Measurements from ENCODE around the gene TMPRSS3. TPM values are rescaled to one million over a fixed set of nuclear protein-coding genes. Genes with fewer than 3 reads are reported as not detected.

Gene TMPRSS3
- total and polyA plus RNA-seq, 2 donors (not counting 1 experiment from before 2014, with no cell fraction given): 0.10 to 0.12 TPM

DNA sequence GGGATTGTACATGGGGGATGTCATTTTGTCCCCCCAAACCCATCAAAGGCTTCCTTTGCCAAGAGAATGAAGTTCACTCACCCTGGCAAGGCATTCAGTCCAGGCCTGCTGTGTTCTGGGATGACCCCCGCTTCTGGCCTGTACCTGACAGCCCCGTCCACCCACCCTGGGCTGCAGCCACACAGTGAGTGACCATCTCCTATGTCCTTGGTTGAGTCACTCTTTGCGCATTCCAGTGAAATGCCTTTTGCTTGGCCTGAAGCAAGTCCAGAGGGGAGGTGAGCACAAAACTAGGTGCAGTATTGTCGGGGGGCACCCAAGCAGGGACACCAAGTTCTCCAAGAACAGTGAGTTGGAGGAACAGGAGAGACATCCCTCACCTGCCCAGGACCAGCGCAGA is 10.2 kb downstream of the TMPRSS3 start:
- Histone ChIP-seq H4K20me1 (ENCODE audit: control insufficient read depth, insufficient read depth, low read length, poor library complexity, severe bottlenecking) (no peaks in the 10 kb centered on the region), H3K9me3 (ENCODE audit: control extremely low read depth in 1 of 3, control insufficient read depth in 2 of 3, insufficient read depth in 1 of 3, low read length in 2 of 3) (peaks cover 2 to 40% (median 19%) of the 10 kb centered on the region in 3 donors), H3K9ac (ENCODE audit: low read length) (no peak overlapping the region), H3K79me2 (ENCODE audit: control insufficient read depth, insufficient read depth, low read length) (no peaks in the 10 kb centered on the region), H3K4me2 (replicated peaks; ENCODE audit: low read depth, low read length, poor library complexity, severe bottlenecking) (no peak overlapping the region), H3K36me3 (replicated peaks in 1 of 2; ENCODE audit: control extremely low read depth in 1 of 2, control insufficient read depth in 1 of 2, extremely low read depth in 1 of 2, insufficient read depth in 2 of 2, low read length in 1 of 2) (no peaks in the 10 kb centered on the region), H3K27ac (ENCODE audit: low read length in 2 of 2) (no peak overlapping the region), H3K4me3 (ENCODE audit: control extremely low read depth in 1 of 5, extremely low read depth in 1 of 5, insufficient read depth in 1 of 5, low read depth in 2 of 5, low read length in 4 of 5) (no peak overlapping the region), H3K27me3 (replicated peaks in 1 of 4; ENCODE audit: control extremely low read depth in 1 of 4, control insufficient read depth in 3 of 4, insufficient read depth in 4 of 4, low read length in 3 of 4) (peaks cover 0 to 4% (median 0%) of the 10 kb centered on the region in 4 experiments), H2AFZ (ENCODE audit: insufficient read depth, low read depth, low read length, poor library complexity, severe bottlenecking) (no peak overlapping the region), H3K4me1 (ENCODE audit: control insufficient read depth in 2 of 2, insufficient read depth in 2 of 2, low read length in 2 of 2) (peaks cover 12 to 25% of the 10 kb centered on the region in 2 donors)
- DNase-seq (no peak), ATAC-seq (ENCODE audit: low read depth) (no peak)
- peaks cover 14% of the 10 kb centered on the region for H3K9me3 Mint-ChIP-seq (ENCODE audit: insufficient read depth)
- peak overlapping the region; percentile 65 for H3K4me3 Mint-ChIP-seq
- TF ChIP-seq, protein P1, sequence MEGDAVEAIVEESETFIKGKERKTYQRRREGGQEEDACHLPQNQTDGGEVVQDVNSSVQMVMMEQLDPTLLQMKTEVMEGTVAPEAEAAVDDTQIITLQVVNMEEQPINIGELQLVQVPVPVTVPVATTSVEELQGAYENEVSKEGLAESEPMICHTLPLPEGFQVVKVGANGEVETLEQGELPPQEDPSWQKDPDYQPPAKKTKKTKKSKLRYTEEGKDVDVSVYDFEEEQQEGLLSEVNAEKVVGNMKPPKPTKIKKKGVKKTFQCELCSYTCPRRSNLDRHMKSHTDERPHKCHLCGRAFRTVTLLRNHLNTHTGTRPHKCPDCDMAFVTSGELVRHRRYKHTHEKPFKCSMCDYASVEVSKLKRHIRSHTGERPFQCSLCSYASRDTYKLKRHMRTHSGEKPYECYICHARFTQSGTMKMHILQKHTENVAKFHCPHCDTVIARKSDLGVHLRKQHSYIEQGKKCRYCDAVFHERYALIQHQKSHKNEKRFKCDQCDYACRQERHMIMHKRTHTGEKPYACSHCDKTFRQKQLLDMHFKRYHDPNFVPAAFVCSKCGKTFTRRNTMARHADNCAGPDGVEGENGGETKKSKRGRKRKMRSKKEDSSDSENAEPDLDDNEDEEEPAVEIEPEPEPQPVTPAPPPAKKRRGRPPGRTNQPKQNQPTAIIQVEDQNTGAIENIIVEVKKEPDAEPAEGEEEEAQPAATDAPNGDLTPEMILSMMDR (IDR thresholded peaks at IDR 0.05): no peak
- TF ChIP-seq EZH2 (IDR thresholded peaks at IDR 0.05; ENCODE audit: borderline replicate concordance, insufficient read depth, low read depth, low read length, poor library complexity, severe bottlenecking): no peak
- H3K4me1 Mint-ChIP-seq: peaks cover 45% of the 10 kb centered on the region
- intact Hi-C loops (cut with micrococcal nuclease): no loop called here
- CTCF ChIA-PET: no interaction called here
- H3K27me3 Mint-ChIP-seq: peaks cover 15% of the 10 kb centered on the region
- POLR2A ChIA-PET: no interaction called here
- WGBS (ENCODE audit: insufficient coverage): 97% methylated on average over 5 of the region's 5 CpGs
- no peak overlapping the region for H3K27ac Mint-ChIP-seq

DNA sequence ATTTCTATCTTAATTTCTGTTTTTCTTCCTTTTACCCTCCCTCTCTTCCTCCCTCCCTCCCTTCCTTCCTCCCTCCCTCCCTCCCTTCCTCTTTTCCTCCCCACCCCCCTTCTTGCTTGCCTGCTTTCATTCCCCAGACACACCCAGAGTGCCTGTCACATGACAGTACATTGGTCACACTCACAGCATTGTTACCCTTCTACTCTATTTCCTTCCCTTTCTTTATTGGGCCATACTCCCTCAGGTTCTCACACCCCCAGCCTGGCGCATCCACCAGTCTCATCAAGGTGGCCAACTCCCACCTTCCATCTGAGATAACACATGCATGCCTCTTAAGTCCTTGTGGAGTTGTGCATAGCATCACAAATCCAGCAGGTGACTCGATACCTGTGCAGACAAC is 10.9 kb downstream of the TMPRSS3 start:
- Mint-ChIP-seq H3K4me1 (peaks cover 44% of the 10 kb centered on the region), H3K4me3 (peak overlapping the region; percentile 65), H3K27me3 (peaks cover 15% of the 10 kb centered on the region), H3K9me3 (ENCODE audit: insufficient read depth) (peaks cover 14% of the 10 kb centered on the region), H3K27ac (peak overlapping the region; percentile 63)
- WGBS (ENCODE audit: insufficient coverage): 44% methylated on average over 1 of the region's 2 CpGs
- H3K9ac ChIP-seq (ENCODE audit: low read length): no peak overlapping the region
- POLR2A ChIA-PET: no interaction called here
- peaks cover 0 to 8% (median 0%) of the 10 kb centered on the region in 4 experiments for H3K27me3 ChIP-seq (replicated peaks in 1 of 4; ENCODE audit: control extremely low read depth in 1 of 4, control insufficient read depth in 3 of 4, insufficient read depth in 4 of 4, low read length in 3 of 4)
- no peak for TF ChIP-seq EZH2 (IDR thresholded peaks at IDR 0.05; ENCODE audit: borderline replicate concordance, insufficient read depth, low read depth, low read length, poor library complexity, severe bottlenecking)
- TF ChIP-seq, protein P1 (IDR thresholded peaks at IDR 0.05): no peak
- H3K27ac ChIP-seq (ENCODE audit: low read length in 2 of 2): peak overlapping the region in 1 of 2 donors; percentile 11
- no peak overlapping the region for H3K4me3 ChIP-seq (ENCODE audit: control extremely low read depth in 1 of 5, extremely low read depth in 1 of 5, insufficient read depth in 1 of 5, low read depth in 2 of 5, low read length in 4 of 5)
- H4K20me1 ChIP-seq (ENCODE audit: control insufficient read depth, insufficient read depth, low read length, poor library complexity, severe bottlenecking): no peaks in the 10 kb centered on the region
- no peaks in the 10 kb centered on the region for H3K79me2 ChIP-seq (ENCODE audit: control insufficient read depth, insufficient read depth, low read length)
- no peak for DNase-seq
- H3K4me1 ChIP-seq (ENCODE audit: control insufficient read depth in 2 of 2, insufficient read depth in 2 of 2, low read length in 2 of 2): peaks cover 12 to 26% of the 10 kb centered on the region in 2 donors
- H3K4me2 ChIP-seq (replicated peaks; ENCODE audit: low read depth, low read length, poor library complexity, severe bottlenecking): no peak overlapping the region
- H3K36me3 ChIP-seq (replicated peaks in 1 of 2; ENCODE audit: control extremely low read depth in 1 of 2, control insufficient read depth in 1 of 2, extremely low read depth in 1 of 2, insufficient read depth in 2 of 2, low read length in 1 of 2): no peaks in the 10 kb centered on the region
- intact Hi-C loops (cut with micrococcal nuclease): no loop called here
- H3K9me3 ChIP-seq (ENCODE audit: control extremely low read depth in 1 of 3, control insufficient read depth in 2 of 3, insufficient read depth in 1 of 3, low read length in 2 of 3): peaks cover 2 to 45% (median 19%) of the 10 kb centered on the region in 3 donors
- ATAC-seq (ENCODE audit: low read depth): no peak
- CTCF ChIA-PET: no interaction called here
- H2AFZ ChIP-seq (ENCODE audit: insufficient read depth, low read depth, low read length, poor library complexity, severe bottlenecking): no peak overlapping the region

Measured in B cell (primary cell).